SK-N-SH (cell line): ENCODE measurements around the gene THEM5.

Experiments
- CTCF ChIP-seq: fragments of 200-600 bp; sonication (generic); IDR thresholded peaks from 2 replicates; pipeline ENCODE4 v1.6.1; 2017; ENCODE audit warnings: antibody characterized with exemption, mild to moderate bottlenecking, moderate library complexity
- FOXM1 ChIP-seq: IDR thresholded peaks from 2 replicates; pipeline ENCODE4 v1.4.0; 2012; ENCODE audit warnings: low read depth, mild to moderate bottlenecking
- TAF1 ChIP-seq: IDR thresholded peaks from 2 replicates; pipeline ENCODE4 v1.6.1; 2012; ENCODE audit warnings: low read depth, mild to moderate bottlenecking, low read length, moderate library complexity, borderline replicate concordance
- YY1 ChIP-seq: IDR thresholded peaks from 2 replicates; pipeline ENCODE4 v1.4.0; 2012; ENCODE audit warnings: low read depth, mild to moderate bottlenecking

- TF ChIP-seq YY1 (no peak), FOXM1 (no peak), TAF1 (no peak), CTCF (no peak)
Observed at GRCh38 chr1:151881479-151881878, 28.0 kb upstream of the THEM5 start.
